HG03139 (cell line): Measurements from ENCODE around the gene SNRPA1.

ENCODE experiments used
- ATAC-seq: cut with Tn5 transposase; IDR thresholded peaks from one replicate; pipeline ENCODE4 v1.9.1; 2021; ENCODE audit not compliant: unreplicated experiment

Gene SNRPA1

DNA sequence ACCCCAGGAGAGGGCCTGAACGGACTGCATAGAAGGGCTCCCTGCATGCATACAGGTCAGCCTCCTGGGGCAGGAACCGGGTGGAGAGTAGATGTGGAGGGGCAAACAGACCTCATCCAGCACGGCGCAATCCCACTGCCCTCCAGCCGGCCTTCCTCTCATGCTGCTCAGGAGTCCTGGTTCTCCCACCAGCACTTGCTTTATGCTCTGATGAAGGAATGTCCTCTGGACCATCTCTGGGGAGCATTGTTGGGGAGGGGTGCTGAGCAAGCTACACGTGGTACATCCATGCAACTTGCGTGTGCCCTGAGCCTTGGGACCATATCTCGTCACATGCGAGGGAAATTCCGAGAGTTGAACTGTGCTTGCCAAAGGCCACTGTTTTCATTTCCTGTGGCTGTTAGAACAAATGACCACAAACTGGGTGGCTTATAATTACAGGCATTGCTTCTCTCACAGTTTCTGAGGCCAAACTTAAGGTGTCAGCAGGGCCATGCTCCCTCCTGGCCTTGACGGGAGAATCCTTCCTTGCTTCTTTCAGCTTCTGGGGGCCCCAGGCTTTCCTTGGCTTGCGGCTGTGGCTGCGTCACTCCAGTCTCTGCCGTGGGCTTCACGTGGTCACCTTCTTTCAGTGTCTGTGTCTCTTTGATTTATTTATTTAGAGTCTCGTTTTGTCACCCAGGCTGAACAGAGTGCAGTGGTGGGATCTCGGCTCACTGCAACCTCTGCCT, 30.0 kb downstream of the SNRPA1 start:
- no peak for ATAC-seq

DNA sequence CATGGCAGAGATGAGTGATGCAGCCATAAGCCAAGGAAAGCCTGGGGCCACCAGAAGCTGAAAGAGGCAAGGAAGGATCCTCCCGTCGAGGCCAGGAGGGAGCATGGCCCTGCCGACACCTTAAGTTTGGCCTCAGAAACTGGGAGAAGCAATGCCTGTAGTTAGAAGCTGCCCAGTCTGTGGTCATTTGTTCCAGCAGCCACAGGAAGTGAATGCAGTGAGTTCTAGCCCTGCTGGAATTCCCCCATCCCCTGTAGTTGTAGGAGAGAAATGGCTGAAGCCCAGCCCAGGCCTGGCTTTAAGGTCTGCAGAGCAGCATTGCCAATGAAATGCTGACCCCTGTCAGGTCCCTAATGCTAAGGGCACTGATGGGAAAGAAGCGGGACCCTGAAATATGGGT, 31.0 kb downstream of the SNRPA1 start:
- no peak for ATAC-seq

DNA sequence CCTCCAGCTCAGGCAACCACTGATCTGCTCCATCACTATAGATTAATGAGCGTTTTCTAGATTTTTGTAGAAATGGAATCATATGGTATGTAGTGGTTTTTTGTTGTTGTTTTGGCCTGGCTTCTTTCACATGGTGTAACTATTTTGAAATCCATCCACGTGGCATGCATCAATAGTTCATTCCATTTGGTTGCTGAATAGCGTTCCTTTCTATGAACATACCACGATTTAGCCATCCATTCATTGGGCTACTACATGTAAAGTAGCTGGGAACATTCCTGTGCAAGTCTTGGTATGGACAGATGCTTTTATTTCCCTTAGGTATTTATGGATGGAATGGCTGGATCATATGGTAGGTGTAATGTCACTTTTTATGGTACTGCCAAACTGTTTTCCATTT, 32.5 kb downstream of the SNRPA1 start:
- ATAC-seq = no peak

DNA sequence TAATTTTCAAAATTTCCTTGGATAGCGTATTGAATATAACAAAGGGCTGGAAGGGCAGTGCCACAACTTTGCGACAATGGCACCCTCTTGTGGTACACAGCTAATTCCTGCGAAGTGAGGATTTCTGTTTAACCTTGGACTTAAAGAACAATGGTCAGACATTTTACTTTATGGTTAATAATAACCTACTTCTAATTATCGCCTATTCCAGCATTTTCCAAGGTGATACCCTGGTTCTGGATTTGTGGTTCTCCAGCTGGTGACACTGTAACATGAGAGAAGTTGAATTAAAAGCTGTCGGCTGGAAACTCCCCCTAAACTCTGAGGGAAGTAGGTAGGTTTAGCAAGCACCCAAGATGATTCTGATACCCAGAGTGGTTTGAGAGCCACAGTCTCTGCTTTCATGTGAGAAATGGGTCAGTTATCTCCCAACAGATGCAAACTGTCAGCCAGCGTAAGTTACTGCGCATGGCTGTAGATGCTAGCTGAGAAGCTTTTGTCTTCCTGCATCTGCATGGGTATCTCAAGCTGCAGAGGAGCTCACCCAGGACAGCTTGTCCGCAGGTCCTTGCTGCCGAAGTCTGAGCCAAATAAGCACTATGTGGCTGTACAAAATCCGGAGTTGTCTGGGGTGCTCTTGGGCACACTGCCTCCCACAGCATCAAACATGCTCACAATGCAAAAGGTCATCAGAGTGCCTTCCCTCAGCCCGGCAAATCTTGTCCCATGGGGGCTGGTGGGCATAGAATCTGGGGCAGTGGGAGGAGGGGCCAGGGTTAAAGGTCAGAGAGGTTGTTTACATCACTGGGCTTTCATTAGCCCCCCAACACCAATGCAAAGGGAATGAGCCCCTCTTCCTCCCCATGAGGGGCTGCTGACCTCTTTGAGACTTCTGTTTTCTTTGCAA, 36.6 kb downstream of the SNRPA1 start:
- no peak for ATAC-seq

DNA sequence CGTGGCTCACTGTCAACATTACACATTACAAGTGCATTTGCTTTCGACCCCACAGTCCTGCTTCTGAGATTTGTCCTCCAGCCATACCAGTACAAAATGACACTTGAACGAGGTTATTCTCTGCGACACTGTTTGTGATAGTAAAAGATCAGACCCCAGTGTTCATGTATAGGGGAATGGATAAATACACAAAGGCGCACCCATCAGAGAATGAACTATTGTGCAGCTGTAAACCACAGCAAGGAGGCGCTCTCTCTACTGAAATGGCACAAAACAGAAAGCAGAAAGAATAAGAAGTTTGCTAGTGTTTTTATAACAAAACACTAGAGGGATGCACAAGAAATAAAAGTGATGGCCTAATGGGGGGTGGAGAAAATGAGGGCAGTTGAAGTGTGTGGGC, 38.3 kb downstream of the SNRPA1 start:
- no peak for ATAC-seq

DNA sequence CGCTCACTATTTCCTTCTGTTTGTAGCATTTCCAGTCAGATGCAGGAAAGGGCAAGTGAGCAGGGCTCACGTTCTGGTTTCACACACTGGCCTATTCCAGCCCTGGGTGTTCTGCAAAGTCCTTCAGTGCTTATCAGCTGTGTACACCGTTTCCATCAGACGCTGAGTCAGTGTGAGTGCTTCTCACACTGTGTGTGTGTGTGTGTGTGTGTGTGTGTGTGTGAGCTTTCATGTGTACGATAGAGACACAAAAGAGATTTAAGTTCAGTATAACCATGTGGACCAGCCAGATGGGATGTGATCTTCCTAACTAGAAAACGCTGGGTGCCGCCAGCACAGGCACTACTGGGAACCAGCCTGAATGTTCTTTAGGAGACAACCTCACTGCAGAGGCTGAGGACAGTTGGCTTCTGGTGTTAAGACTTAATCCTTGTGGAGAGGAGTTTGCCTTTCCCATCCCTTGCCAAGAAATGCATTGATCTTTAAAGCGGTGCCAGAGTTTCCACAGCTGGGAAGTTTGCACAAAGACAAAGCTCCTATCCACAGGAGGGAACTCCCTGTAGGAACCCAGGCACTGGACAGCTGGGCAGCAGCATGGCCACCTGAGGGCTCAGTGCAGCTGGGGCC, 39.3 kb downstream of the SNRPA1 start:
- no peak for ATAC-seq

DNA sequence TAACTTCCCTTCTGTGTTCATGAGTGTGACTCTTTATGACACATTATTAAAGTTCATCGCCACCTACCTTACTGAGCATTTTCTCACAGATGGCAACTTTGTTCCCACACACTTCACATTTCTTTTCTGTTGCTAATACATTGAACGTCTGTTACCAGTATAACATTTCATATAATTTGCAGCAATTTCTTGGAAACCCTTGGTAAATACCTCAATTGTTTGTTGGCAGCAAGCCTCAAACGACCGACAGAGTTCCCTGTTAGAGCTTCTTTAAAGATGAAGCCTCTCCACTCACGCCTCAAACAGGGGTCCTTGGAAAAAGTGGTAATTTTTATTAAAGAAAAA, 40.0 kb downstream of the SNRPA1 start:
- ATAC-seq = no peak

DNA sequence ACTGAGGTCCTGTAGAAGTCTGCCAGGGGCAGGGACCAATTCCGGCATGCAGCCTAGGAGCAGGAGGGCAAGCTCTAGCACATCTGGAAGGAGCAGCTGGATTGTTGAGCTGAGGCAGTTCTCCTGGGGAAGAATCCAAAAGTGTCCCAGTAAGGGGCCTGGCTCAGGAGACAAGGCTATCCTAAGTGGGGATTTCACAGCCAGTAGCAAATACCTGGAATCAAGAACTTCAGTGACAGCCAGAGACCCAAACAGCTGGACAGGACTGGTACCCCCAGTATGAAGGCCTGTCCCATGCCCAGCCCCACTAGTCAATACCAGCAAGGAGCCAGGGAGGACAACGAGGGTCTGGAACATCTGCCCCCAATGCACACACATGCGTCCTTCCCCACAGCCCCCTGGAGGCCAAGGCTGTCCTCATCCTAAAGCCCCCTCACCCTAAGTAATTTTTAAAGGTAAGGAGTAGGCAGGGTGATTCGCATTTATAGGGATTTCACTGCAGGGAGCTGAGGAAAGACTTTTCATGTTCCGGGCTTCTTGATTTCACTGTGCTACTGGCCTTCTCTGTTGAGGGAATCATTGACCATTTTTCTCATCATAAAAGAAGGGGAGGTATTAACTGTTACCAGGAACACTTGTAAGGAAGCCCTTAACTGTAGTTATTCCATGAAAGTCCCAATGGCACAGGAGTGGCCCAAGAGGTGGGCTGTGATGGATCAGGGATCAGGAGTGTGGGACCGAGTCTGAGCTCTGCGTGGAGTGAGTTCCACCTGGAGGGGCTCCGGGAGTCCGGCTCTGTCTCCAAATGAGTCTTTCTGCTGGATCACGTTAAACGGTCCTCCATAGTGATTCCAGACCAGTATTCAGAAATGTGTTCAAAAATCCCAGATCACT, 40.6 kb downstream of the SNRPA1 start:
- no peak for ATAC-seq

DNA sequence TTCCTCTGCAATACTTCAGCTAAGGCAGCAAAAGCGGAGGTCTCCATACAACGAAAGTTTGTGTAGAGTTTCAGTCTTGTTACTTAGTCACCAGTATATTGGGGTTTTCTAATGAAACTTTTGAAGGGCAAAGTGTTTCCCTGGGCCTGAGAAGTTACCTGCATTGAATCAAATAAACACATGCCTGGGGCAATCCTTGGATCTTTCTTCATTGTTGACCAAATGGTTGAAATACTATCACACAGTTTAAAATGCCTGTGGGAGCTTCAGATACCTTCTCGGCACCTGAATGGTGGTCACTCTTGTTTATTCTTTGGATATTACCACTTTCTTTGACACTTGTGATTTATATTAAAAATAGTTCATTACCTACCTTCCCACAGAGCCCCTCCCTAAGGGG, 42.2 kb downstream of the SNRPA1 start:
- ATAC-seq = no peak

DNA sequence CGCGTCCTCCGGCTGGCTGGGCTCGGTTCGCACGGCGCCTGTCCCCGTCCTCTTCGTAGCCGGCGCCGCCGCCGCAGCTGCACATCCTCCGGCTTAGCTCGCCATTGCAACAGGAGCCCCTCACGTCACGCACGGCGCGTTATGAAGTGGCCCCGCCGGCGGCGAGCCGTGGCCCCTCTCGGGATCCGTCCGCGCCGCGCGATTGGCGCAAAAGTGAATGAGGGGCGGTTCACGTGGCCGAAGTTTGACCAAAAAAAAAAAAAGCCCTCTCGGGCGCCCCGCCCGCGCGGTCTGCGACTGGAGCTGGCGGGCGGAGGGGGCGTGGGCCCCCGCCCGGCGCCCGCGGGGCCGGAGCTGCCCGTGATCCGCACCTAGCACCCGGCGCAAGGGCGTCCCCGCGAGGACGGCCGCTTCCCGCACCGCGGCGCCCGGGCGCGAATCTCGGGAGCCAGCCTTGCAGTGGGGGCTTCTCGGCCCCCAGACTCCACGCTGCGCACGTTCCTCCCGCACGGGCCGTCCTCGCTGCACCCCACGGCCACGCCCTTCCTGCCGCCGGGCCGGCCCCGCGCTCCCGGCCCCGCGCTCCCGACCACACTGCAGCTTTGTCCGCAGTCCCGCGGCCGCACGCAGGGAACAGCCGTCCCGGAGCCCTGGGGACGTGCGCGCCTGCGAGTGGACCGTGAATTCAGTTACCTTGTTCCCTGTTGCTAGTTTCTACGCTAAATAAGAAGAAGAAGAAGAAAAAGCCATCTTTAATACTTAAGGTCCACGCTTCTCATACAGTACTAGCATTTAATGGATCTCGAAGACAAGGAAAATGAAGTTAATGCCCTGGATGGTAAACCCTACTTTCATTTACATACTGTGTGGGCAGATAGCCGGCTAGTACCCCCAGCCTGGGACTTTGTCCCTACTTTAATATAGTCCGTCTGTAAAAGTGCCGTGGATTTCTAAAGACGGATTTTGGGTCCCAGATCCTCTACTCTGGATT, 42.9 kb downstream of the SNRPA1 start, which contains the start of gene CHSY1:
Gene CHSY1 (minus strand): TSS at position 219 of the 991 bp plus-strand sequence. CDS start 592 bp downstream, outside the sequence.
- peak; percentile 57 for ATAC-seq

DNA sequence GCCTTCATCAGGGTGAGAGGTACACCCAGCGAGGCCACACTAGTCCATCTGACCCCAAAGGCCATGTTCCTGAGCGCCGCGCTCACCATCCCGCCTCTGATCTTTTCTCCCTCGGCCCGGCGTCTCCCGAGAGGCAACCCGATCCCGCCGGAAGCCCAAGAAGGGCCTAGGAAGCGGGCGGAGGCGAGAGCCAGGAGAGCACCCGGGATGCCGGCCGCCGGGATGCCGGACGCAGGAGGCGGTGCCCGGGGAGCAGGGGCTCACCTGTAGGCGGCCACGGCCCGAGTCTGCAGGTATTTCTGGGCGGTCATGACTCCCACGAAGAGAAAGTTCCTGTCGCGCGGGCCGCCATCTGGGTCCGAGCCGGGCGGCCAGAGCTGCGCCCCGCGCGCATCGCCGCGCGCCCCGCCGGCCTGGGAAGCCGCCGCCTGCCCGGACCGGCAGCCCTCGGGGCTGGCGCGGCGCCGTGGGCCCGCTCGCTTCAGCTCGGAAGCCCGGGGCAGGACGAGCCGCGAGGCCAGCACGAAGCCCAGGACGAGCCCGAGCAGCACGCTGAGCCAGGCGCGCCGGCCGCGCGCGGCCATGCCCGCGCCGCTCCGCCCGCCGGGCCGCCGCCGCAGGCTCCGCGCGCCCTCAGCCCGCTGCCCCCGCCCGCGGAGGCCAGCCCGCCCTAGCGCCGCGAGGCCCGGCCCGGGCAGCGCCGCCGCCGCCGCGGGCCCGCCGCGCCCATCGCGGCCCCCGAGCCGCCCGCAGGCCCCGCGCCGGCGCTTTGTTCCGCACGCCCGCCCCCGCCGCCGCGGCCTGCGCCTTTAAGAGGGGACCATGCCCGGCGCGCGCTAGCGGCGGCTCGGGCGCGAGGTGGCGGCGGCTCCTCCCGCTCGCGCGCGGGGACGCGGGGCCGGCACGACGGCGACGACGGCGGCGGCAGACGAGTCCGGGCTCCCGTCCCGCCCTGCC, 43.9 kb downstream of the SNRPA1 start:
- ATAC-seq = peak; percentile 32

DNA sequence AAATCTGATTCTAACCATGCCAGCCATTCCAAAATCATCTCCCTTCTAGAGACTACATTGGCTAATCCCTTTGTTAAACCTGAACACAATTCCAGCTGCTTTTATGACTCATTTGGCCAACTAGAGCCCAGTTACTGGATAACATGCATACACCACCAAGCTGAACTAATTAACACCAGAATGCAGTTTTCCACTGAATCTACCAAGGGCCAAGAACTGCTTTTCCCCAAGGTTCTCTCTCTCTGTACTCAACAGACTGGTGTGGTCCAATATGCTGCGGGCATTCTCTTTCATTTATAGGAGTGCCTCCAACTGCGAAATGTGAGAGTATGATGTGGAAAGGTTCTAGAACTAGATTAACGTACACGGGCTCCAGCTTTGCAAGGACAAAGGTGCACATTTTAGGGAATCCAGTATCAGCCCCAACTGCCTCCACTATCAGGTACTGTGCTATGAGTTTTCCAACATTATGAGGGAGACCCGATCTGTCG, 44.7 kb downstream of the SNRPA1 start:
- ATAC-seq = no peak

DNA sequence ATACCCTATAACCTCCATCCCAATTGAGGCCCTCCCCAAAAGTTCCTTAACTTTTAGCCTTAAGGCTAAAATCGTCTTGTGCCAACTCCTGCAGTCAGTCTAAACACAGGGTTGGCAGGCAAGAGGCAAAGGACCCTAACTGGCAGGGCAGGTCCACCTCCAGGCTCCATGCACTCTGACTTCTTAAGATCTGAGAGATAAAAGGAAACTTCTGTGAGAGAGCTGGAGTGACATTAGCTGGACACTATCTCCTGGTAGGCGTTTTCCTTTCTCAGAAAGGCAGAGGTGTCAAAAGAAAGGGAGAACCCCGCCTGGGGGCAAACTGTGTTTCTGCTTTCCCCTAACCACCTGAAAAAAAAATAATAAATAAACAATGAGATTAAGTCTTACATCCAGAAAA, 46.8 kb downstream of the SNRPA1 start:
- ATAC-seq = no peak

DNA sequence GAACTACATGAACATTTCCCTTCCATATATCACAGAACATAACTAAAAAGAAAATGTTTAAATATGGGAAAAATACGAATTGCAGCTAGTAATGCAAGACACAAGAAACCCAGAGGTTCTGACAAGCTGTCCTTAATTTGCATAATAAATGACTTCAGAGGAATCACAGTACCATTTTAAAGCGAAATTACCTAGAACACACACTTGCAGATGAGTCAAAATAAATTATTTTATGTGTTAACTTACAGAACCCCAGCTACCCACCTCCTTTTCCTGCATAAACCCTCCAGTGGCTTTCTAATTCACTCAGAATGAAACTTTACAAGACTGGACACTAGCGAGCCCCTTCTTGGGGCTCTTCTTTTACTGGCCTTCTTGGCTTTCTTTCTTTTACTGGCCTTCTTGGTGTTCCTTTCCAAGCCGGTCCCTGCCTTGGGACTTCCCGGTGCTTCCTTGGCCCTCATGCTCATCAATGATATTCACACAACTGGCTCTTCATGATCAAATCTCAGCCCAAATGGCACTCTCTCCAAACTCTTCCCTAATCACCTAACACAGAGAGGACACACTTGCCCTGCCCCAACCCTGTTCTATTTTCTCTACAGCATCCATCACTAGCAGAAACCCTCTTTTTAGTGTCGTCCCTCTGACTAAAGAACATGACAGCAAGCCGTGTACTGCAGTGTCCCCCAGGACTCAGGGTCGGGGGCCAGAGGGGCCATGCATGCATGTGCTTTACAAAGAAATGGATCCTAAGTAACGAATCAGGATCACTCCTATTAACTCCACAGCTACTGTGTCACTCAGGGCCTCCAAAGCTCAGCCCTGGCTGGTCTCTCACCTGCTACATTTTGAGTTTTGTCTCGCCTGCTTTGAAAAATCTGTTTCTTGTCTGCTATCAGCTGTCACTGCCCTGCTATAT, 48.0 kb downstream of the SNRPA1 start:
- no peak for ATAC-seq

DNA sequence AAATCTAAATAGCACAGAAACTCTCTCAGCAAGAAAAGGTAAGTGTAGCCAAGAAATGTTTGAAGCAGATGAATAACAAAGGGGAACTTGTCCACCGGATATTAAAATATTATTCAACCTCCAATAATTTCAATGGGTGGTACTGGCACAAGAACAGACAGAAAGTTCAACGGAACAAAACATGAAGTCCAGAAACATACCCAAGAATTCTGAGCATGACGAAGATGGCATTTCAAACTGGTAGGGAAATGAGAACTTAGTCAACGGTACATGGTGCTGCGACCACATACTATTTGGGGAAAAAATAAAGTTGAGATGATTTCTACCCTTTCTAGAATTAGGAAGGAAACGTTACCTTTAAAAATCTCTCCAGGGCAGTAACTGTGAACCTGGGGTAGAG, 48.7 kb downstream of the SNRPA1 start:
- ATAC-seq = no peak

DNA sequence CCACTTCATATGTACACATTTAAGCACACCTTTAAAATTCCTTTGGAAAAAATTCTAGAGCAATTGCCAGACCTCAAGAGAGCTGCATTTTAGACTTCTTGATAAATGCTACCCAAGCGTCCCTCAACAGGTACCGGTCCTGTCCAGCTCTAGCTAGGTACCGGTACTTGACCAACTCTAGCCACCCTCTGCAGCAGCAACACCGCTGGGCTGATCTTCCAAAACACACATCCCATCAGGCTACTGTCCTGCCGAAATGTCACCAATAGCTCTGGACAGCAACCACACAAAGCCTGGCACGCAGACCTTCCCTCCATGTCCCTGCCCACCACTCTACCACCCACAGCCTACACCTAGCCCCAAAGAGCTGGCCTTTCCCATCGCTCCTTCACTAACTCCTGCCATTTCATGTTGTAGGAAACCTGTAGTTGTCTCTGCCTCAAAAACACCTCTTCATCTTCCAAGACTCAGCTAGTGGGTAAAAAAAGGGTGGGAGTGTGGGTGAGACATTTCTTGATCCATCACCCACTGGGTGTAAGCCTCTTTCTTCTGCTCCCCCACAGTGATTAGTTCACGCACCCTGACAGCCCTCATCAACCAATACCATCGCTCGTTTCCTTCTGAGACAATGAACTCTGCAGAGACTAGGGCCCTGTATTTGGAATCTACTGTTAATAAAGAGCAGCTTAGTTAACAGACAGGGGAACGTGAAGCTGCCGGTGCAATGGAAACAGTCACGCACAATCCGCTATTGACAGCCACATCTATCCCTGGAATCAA, 50.0 kb downstream of the SNRPA1 start:
- ATAC-seq = no peak
